Stomach (tissue), 4 donors: ENCODE data around the gene INHA.

Experiments
- EP300 ChIP-seq: sonication (generic); formaldehyde crosslinking; IDR thresholded peaks from one replicate; pipeline ENCODE4 v1.6.1; 2017; ENCODE audit warnings: antibody characterized with exemption
- POLR2AphosphoS5 ChIP-seq, 3 donors: sonication (generic); formaldehyde crosslinking; IDR thresholded peaks; one replicate each; pipeline ENCODE4 v1.6.1; 2016; ENCODE audit warnings: antibody characterized with exemption in 3 of 3
- TF ChIP-seq, protein P1 (sequence below), 7 experiments: fragments of 450-650 bp in 4 of 7; fragments of 200-600 bp in 3 of 7; sonication (generic) in 3 of 7; IDR thresholded peaks; one replicate each; pipeline ENCODE4 v1.5.1; 2016 to 2019; ENCODE audit warnings: antibody characterized with exemption in 7 of 7, control low read depth in 2 of 7, mild to moderate bottlenecking in 1 of 7

GRCh38 chr2:219560893-219561178 is 11.3 kb upstream of the INHA start:
- TF ChIP-seq, protein P1, sequence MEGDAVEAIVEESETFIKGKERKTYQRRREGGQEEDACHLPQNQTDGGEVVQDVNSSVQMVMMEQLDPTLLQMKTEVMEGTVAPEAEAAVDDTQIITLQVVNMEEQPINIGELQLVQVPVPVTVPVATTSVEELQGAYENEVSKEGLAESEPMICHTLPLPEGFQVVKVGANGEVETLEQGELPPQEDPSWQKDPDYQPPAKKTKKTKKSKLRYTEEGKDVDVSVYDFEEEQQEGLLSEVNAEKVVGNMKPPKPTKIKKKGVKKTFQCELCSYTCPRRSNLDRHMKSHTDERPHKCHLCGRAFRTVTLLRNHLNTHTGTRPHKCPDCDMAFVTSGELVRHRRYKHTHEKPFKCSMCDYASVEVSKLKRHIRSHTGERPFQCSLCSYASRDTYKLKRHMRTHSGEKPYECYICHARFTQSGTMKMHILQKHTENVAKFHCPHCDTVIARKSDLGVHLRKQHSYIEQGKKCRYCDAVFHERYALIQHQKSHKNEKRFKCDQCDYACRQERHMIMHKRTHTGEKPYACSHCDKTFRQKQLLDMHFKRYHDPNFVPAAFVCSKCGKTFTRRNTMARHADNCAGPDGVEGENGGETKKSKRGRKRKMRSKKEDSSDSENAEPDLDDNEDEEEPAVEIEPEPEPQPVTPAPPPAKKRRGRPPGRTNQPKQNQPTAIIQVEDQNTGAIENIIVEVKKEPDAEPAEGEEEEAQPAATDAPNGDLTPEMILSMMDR (IDR thresholded peaks at IDR 0.05), result no peak
- TF ChIP-seq EP300 (no peak), POLR2AphosphoS5 (IDR thresholded peaks at IDR 0.05) (no peak)
